ENCODE results near the gene KCNN3. TPM values are rescaled to one million over a fixed set of nuclear protein-coding genes. Genes with fewer than 3 reads are reported as not detected.

KCNN3 gene
- total RNA-seq, 1 experiment from 2014 or later = 0.73 TPM

GRCh38 chr1:154835531-154836324 is 34.4 kb downstream of the KCNN3 start:
- no peak overlapping the region for H3K4me3 ChIP-seq (ENCODE audit: low read depth, low read length, poor library complexity, severe bottlenecking)
- H3K36me3 ChIP-seq (ENCODE audit: insufficient read depth, low read length, poor library complexity, severe bottlenecking) = no peaks in the 10 kb centered on the region
- CTCF ChIA-PET = no interaction called here
- POLR2A ChIA-PET (ENCODE audit: low non-redundant PET) = no interaction called here
- DNase-seq (ENCODE audit: low spot score) = no peak
- H3K27ac ChIP-seq (ENCODE audit: low read depth, low read length, poor library complexity, severe bottlenecking) = no peak overlapping the region
- no TSS peak for BruUV-seq (replicated peaks)
- no peaks in the 10 kb centered on the region for H3K27me3 ChIP-seq (replicated peaks; ENCODE audit: insufficient read depth, low read depth, low read length, poor library complexity)
- no peak for TF ChIP-seq CTCF (conservative IDR thresholded peaks at IDR 0.05; ENCODE audit: low read depth, low read length)
- no peak for TF ChIP-seq EZH2 (IDR thresholded peaks at IDR 0.05; ENCODE audit: borderline replicate concordance, low read depth, low read length, poor library complexity, severe bottlenecking)
- H3K9me3 ChIP-seq (ENCODE audit: low read depth, low read length, poor library complexity, severe bottlenecking) = no peaks in the 10 kb centered on the region
- intact Hi-C loops (cut with micrococcal nuclease; ENCODE audit: unreplicated experiment) = no loop called here
- H3K4me1 ChIP-seq (ENCODE audit: insufficient read depth, low read length, poor library complexity, severe bottlenecking) = peaks cover 8% of the 10 kb centered on the region

- Histone ChIP-seq H3K9me3 (ENCODE audit: low read depth, low read length, poor library complexity, severe bottlenecking) (no peaks in the 10 kb centered on the region), H3K4me3 (ENCODE audit: low read depth, low read length, poor library complexity, severe bottlenecking) (no peak overlapping the region), H3K4me1 (ENCODE audit: insufficient read depth, low read length, poor library complexity, severe bottlenecking) (no peaks in the 10 kb centered on the region), H3K27ac (ENCODE audit: low read depth, low read length, poor library complexity, severe bottlenecking) (no peak overlapping the region), H3K27me3 (replicated peaks; ENCODE audit: insufficient read depth, low read depth, low read length, poor library complexity) (no peaks in the 10 kb centered on the region), H3K36me3 (ENCODE audit: insufficient read depth, low read length, poor library complexity, severe bottlenecking) (no peaks in the 10 kb centered on the region)
- DNase-seq (ENCODE audit: low spot score) = no peak
- intact Hi-C loops (cut with micrococcal nuclease; ENCODE audit: unreplicated experiment) = no loop called here
- ChIA-PET POLR2A (ENCODE audit: low non-redundant PET) (no interaction called here), CTCF (no interaction called here)
- no peak for TF ChIP-seq EZH2 (IDR thresholded peaks at IDR 0.05; ENCODE audit: borderline replicate concordance, low read depth, low read length, poor library complexity, severe bottlenecking)
- TF ChIP-seq CTCF (conservative IDR thresholded peaks at IDR 0.05; ENCODE audit: low read depth, low read length) = no peak
- no TSS peak for BruUV-seq (replicated peaks)
Measured at GRCh38 chr1:154833841-154834240, 36.2 kb downstream of the KCNN3 start.

- Histone ChIP-seq H3K36me3 (ENCODE audit: insufficient read depth, low read length, poor library complexity, severe bottlenecking) (no peaks in the 10 kb centered on the region), H3K9me3 (ENCODE audit: low read depth, low read length, poor library complexity, severe bottlenecking) (no peaks in the 10 kb centered on the region), H3K4me1 (ENCODE audit: insufficient read depth, low read length, poor library complexity, severe bottlenecking) (no peaks in the 10 kb centered on the region), H3K27ac (ENCODE audit: low read depth, low read length, poor library complexity, severe bottlenecking) (no peak overlapping the region), H3K4me3 (ENCODE audit: low read depth, low read length, poor library complexity, severe bottlenecking) (no peak overlapping the region), H3K27me3 (replicated peaks; ENCODE audit: insufficient read depth, low read depth, low read length, poor library complexity) (no peaks in the 10 kb centered on the region)
- ChIA-PET CTCF (no interaction called here), POLR2A (ENCODE audit: low non-redundant PET) (no interaction called here)
- DNase-seq (ENCODE audit: low spot score) = no peak
- intact Hi-C loops (cut with micrococcal nuclease; ENCODE audit: unreplicated experiment) = no loop called here
- TF ChIP-seq CTCF (conservative IDR thresholded peaks at IDR 0.05; ENCODE audit: low read depth, low read length) (no peak), EZH2 (IDR thresholded peaks at IDR 0.05; ENCODE audit: borderline replicate concordance, low read depth, low read length, poor library complexity, severe bottlenecking) (no peak)
- no TSS peak for BruUV-seq (replicated peaks)
Measured at GRCh38 chr1:154833209-154833608, 36.9 kb downstream of the KCNN3 start.
